Mesendoderm (in vitro differentiated cells): ENCODE data around the gene MBNL1.

Source experiments
- DNase-seq: peaks from one replicate; pipeline ENCODE4 v3.0.0; 2013
- H2AK5ac ChIP-seq: 2 replicates; pipeline ENCODE4 v1.6.1; 2013; ENCODE audit warnings: low read length, inconsistent platforms
- H2BK120ac ChIP-seq: 2 replicates; pipeline ENCODE4 v1.6.1; 2013; ENCODE audit warnings: low read depth, mild to moderate bottlenecking, low read length, moderate library complexity, mixed read lengths
- H2BK15ac ChIP-seq: replicated peaks from 2 replicates; pipeline ENCODE4 v1.6.1; 2013; ENCODE audit warnings: low read depth, mild to moderate bottlenecking, moderate library complexity
- H2BK5ac ChIP-seq: 2 replicates; pipeline ENCODE4 v1.6.1; 2013; ENCODE audit warnings: low read length, inconsistent platforms
- H3K18ac ChIP-seq: 2 replicates; pipeline ENCODE4 v1.6.1; 2013; ENCODE audit warnings: mild to moderate bottlenecking, low read length, mixed read lengths
- H3K23ac ChIP-seq: one replicate; pipeline ENCODE4 v1.6.1; 2013; ENCODE audit warnings: low read length
- H3K27ac ChIP-seq: 2 replicates; pipeline ENCODE4 v1.5.1; 2013; ENCODE audit warnings: low read depth, mild to moderate bottlenecking, inconsistent platforms, low read length, moderate library complexity
- H3K27me3 ChIP-seq: 2 replicates; pipeline ENCODE4 v1.6.1; 2013; ENCODE audit warnings: low read length, control low read depth, mild to moderate bottlenecking, inconsistent platforms; ENCODE audit not compliant: insufficient read depth, poor library complexity
- H3K36me3 ChIP-seq: 2 replicates; pipeline ENCODE4 v1.6.1; 2013; ENCODE audit warnings: low read length, inconsistent platforms; ENCODE audit not compliant: control insufficient read depth, insufficient read depth
- H3K4ac ChIP-seq: one replicate; pipeline ENCODE4 v1.6.1; 2013; ENCODE audit warnings: low read depth, mild to moderate bottlenecking, low read length, moderate library complexity
- H3K4me1 ChIP-seq: 2 replicates; pipeline ENCODE4 v1.6.1; 2013; ENCODE audit warnings: low read depth, low read length, inconsistent platforms; ENCODE audit not compliant: control insufficient read depth
- H3K4me2 ChIP-seq: 2 replicates; pipeline ENCODE4 v1.6.1; 2013; ENCODE audit warnings: low read length
- H3K4me3 ChIP-seq: 2 replicates; pipeline ENCODE4 v1.5.1; 2013; ENCODE audit warnings: mild to moderate bottlenecking, low read length
- H3K56ac ChIP-seq: one replicate; pipeline ENCODE4 v1.6.1; 2013; ENCODE audit warnings: low read length
- H3K79me1 ChIP-seq: 2 replicates; pipeline ENCODE4 v1.6.1; 2013; ENCODE audit warnings: low read length, inconsistent platforms
- H3K79me2 ChIP-seq: 2 replicates; pipeline ENCODE4 v1.6.1; 2013; ENCODE audit warnings: mild to moderate bottlenecking, low read length; ENCODE audit not compliant: control insufficient read depth, insufficient read depth
- H3K9ac ChIP-seq: 2 replicates; pipeline ENCODE4 v1.6.1; 2013; ENCODE audit warnings: low read length, inconsistent platforms
- H4K5ac ChIP-seq: one replicate; pipeline ENCODE4 v1.6.1; 2013; ENCODE audit warnings: low read length
- H4K8ac ChIP-seq: one replicate; pipeline ENCODE4 v1.6.1; 2013; ENCODE audit warnings: low read depth, mild to moderate bottlenecking, control low read depth, low read length, moderate library complexity
- WGBS: extraction: QIAGEN DNeasy Blood & Tissue Kit; methylation state at CpG from one replicate; pipeline ENCODE4 v1.1.7; 2013; ENCODE audit warnings: low lambda C conversion rate, missing lambda C conversion rate; ENCODE audit not compliant: insufficient coverage; ENCODE audit errors: extremely low coverage; 5-methylcytosine and 5-hydroxymethylcytosine counted together

Gene MBNL1

DNA sequence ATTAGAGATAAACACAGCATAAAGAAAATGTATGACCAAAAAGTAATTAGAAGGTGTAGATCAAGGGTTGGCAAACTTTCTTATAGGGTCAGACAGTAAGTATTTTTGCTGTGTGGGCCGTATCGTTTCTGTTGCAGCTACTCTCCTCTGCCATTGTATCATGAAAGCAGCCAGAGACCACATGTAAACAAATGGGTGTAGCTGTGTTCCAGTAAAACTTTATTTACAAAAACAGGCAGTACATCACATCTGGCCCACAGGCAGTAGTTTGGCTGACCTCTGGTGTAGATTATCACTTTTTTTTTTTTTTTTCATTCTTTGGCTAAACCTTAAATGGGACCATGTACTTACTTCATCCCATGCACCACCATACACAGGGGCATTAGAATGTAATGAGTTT is 190.8 kb downstream of the MBNL1 start:
- H2BK120ac ChIP-seq = no peak overlapping the region
- no peak overlapping the region for H3K4ac ChIP-seq
- H3K18ac ChIP-seq = no peak overlapping the region
- H4K8ac ChIP-seq = no peak overlapping the region
- H3K4me2 ChIP-seq = no peak overlapping the region
- no peak overlapping the region for H3K56ac ChIP-seq
- no peak overlapping the region for H2AK5ac ChIP-seq
- H3K27ac ChIP-seq = no peak overlapping the region
- no peak overlapping the region for H3K23ac ChIP-seq
- H3K79me2 ChIP-seq = no peaks in the 10 kb centered on the region
- no peak overlapping the region for H4K5ac ChIP-seq
- H3K4me1 ChIP-seq = peaks cover 2% of the 10 kb centered on the region
- WGBS = no CpG with 5 or more reads among the region's 2 CpGs
- H2BK15ac ChIP-seq = no peak overlapping the region
- H2BK5ac ChIP-seq = no peak overlapping the region
- H3K36me3 ChIP-seq = no peaks in the 10 kb centered on the region
- H3K9ac ChIP-seq = no peak overlapping the region
- DNase-seq = no peak
- H3K27me3 ChIP-seq = no peaks in the 10 kb centered on the region
- no peaks in the 10 kb centered on the region for H3K79me1 ChIP-seq
- H3K4me3 ChIP-seq = no peak overlapping the region

DNA sequence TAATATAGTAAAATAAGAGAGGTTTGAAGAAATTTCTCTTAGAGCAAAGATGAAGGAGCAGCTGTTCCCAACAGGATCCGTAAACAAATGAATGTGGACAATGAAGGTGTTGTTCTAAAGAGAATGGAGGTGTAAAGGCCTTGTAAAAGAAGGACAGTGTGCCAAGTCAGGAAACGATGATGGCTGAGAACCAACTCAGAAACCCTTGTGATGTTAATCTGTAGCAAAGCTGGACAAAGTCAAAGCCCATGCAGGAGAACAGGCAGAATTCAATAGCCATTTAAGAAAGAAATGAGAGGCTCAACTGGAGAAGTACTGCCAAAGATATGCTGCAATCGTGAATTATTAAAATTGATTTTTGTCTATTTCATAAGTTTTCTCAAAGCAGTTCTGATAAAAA is 192.2 kb downstream of the MBNL1 start:
- no peak overlapping the region for H3K56ac ChIP-seq
- no peak overlapping the region for H3K18ac ChIP-seq
- no peak overlapping the region for H3K4ac ChIP-seq
- H3K4me3 ChIP-seq = no peak overlapping the region
- no CpG with 5 or more reads among the region's 3 CpGs for WGBS
- H2BK15ac ChIP-seq = no peak overlapping the region
- H2BK120ac ChIP-seq = no peak overlapping the region
- DNase-seq = no peak
- no peaks in the 10 kb centered on the region for H3K79me2 ChIP-seq
- no peak overlapping the region for H3K23ac ChIP-seq
- no peak overlapping the region for H4K5ac ChIP-seq
- no peaks in the 10 kb centered on the region for H3K27me3 ChIP-seq
- H3K36me3 ChIP-seq = no peaks in the 10 kb centered on the region
- no peaks in the 10 kb centered on the region for H3K79me1 ChIP-seq
- no peak overlapping the region for H2AK5ac ChIP-seq
- H2BK5ac ChIP-seq = no peak overlapping the region
- H4K8ac ChIP-seq = no peak overlapping the region
- H3K4me1 ChIP-seq = peaks cover 2% of the 10 kb centered on the region
- no peak overlapping the region for H3K27ac ChIP-seq
- no peak overlapping the region for H3K4me2 ChIP-seq
- H3K9ac ChIP-seq = no peak overlapping the region

DNA sequence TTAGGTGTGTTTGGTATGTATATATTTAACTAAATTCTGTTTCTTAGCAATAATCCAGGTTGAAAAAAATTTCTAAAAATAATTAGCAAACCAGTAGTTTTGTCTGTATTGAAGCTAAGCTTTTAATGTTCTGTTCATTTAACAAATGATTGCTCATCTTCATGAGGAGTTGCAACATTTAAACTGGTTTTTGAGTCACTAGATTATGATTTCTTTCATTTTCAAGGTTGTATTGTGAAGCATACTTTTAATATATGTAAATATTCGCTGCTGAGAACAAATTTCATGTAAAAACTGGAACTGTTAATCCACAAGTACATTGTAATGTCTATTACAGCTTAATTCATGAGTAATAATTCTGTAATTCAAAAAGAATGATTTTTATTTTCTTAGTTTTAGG is 192.7 kb downstream of the MBNL1 start:
- no peak overlapping the region for H3K4me3 ChIP-seq
- H3K56ac ChIP-seq = no peak overlapping the region
- H2AK5ac ChIP-seq = no peak overlapping the region
- no peaks in the 10 kb centered on the region for H3K27me3 ChIP-seq
- no peaks in the 10 kb centered on the region for H3K36me3 ChIP-seq
- no peaks in the 10 kb centered on the region for H3K79me1 ChIP-seq
- no CpG with 5 or more reads among the region's 1 CpG for WGBS
- H3K18ac ChIP-seq = no peak overlapping the region
- no peaks in the 10 kb centered on the region for H3K79me2 ChIP-seq
- no peak overlapping the region for H3K9ac ChIP-seq
- no peak overlapping the region for H3K4ac ChIP-seq
- H2BK5ac ChIP-seq = no peak overlapping the region
- no peak overlapping the region for H3K27ac ChIP-seq
- no peak overlapping the region for H2BK120ac ChIP-seq
- H4K8ac ChIP-seq = no peak overlapping the region
- H3K23ac ChIP-seq = no peak overlapping the region
- H3K4me2 ChIP-seq = no peak overlapping the region
- no peak overlapping the region for H2BK15ac ChIP-seq
- no peak overlapping the region for H4K5ac ChIP-seq
- H3K4me1 ChIP-seq = peaks cover 2% of the 10 kb centered on the region
- no peak for DNase-seq

DNA sequence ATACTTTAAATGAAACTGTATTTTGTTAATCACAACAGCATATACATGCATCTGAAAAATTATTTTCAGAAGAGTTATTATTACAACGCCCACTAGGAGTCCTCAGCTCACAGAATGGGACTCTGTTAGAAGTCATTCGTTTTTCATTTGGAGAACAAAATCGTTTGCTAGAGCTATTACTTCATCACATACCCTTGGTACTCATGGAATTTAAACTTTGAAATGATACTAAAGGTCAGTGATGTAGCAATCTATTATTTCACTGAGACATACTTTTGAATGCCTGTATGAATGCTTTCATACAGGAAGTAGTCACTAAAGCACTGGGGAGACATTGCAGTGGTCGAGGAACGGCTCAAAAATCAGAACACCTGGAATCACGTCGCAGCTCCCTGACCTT is 198.1 kb downstream of the MBNL1 start:
- Histone ChIP-seq H3K4me3 (no peak overlapping the region), H4K5ac (no peak overlapping the region), H3K23ac (no peak overlapping the region), H2BK120ac (no peak overlapping the region), H3K56ac (no peak overlapping the region), H3K4me1 (no peaks in the 10 kb centered on the region), H3K4ac (no peak overlapping the region), H3K18ac (no peak overlapping the region), H2AK5ac (no peak overlapping the region), H3K36me3 (no peaks in the 10 kb centered on the region), H3K9ac (no peak overlapping the region), H3K4me2 (no peak overlapping the region), H3K27me3 (no peaks in the 10 kb centered on the region), H2BK15ac (no peak overlapping the region), H3K79me2 (no peaks in the 10 kb centered on the region), H3K27ac (no peak overlapping the region), H4K8ac (no peak overlapping the region), H2BK5ac (no peak overlapping the region), H3K79me1 (no peaks in the 10 kb centered on the region)
- DNase-seq = no peak
- no CpG with 5 or more reads among the region's 7 CpGs for WGBS

DNA sequence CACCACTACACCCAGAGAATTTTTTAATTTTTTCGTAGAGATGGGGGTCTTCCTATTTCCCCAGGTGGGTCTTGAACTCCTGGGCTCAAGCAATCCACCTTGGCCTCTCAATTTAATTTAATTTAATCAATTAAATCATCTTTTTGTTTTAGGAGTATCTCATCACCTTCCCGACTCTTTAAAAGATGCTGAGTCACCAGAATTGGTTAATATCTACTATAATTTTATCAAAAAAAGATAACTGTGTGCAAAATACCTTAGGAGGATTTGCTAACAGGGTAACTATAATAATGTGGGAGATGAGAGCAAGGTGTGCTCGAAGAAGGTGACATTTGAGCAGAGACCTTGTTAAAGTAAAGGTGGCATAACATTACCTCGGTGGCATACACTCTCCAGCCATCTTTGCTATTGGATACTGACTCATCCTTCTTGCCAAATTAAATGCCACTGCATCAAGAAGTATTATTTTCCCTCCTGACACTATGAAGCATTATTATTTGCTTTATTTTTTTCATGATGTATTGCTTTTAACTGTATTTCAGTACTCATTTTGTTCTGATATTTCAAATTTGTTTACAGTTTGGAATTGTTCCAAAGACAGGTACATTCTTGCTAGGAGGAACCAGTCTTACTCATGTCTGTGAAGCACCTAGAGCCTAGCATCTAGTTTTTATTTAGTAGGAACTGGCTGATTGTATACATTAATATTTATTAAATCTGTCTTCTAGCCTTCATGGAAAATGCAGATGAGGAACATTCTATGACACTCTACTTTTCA is 200.7 kb downstream of the MBNL1 start:
- Histone ChIP-seq H2AK5ac (no peak overlapping the region), H3K9ac (no peak overlapping the region), H3K79me1 (no peaks in the 10 kb centered on the region), H3K79me2 (no peaks in the 10 kb centered on the region), H2BK15ac (no peak overlapping the region), H4K5ac (no peak overlapping the region), H3K23ac (no peak overlapping the region), H2BK5ac (no peak overlapping the region), H3K4ac (no peak overlapping the region), H3K36me3 (no peaks in the 10 kb centered on the region), H4K8ac (no peak overlapping the region), H3K56ac (no peak overlapping the region), H3K27ac (no peak overlapping the region), H3K4me3 (no peak overlapping the region), H3K18ac (no peak overlapping the region), H3K4me1 (no peaks in the 10 kb centered on the region), H3K27me3 (no peaks in the 10 kb centered on the region), H2BK120ac (no peak overlapping the region), H3K4me2 (no peak overlapping the region)
- WGBS = no CpG with 5 or more reads among the region's 4 CpGs
- DNase-seq = no peak

DNA sequence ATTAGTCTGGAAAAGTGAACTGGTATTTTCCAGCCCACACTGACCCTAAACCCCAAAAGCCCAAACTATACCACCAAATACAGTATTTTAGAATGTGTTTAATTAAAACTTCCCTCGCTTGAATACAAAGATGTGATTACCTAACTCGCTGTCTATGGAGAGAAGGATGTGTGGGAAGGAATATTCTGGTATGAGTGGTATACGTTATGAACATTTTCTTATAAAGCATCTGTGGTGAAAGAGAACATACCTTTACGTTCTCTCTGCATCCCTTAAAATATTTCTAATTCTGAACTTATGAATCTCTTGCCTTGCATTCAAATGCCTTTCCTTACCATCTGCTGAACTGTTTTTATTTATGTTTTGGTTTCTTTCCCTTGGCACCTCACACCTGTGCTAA is 201.4 kb downstream of the MBNL1 start:
- WGBS = no CpG with 5 or more reads among the region's 4 CpGs
- DNase-seq = no peak

More for the DNA sequence above, 201.4 kb downstream of the MBNL1 start:
- Histone ChIP-seq H3K23ac (no peak overlapping the region), H3K4me2 (no peak overlapping the region), H3K79me1 (no peaks in the 10 kb centered on the region), H4K5ac (no peak overlapping the region), H3K4me3 (no peak overlapping the region), H3K4ac (no peak overlapping the region), H2BK5ac (peak overlapping the region; percentile 68), H3K18ac (peak overlapping the region; percentile 23), H3K4me1 (no peaks in the 10 kb centered on the region), H4K8ac (no peak overlapping the region), H3K79me2 (no peaks in the 10 kb centered on the region), H3K9ac (no peak overlapping the region), H3K56ac (no peak overlapping the region), H2BK15ac (no peak overlapping the region), H2BK120ac (no peak overlapping the region), H3K27ac (no peak overlapping the region), H2AK5ac (no peak overlapping the region), H3K36me3 (no peaks in the 10 kb centered on the region), H3K27me3 (no peaks in the 10 kb centered on the region)
